Retinal pigment epithelial cell (primary cell): Measurements from ENCODE around the gene CCR5AS.
"Not testable (repeated sequence)": the region's sequence is repeated elsewhere in the genome, so short reads cannot be mapped to it uniquely, and the experiment has no call there.

ENCODE experiments used
- DNase-seq: peaks from one replicate; pipeline ENCODE4 v3.0.0-alpha.2; 2010; ENCODE audit warnings: low read depth
- H3K4me3 ChIP-seq: 2 replicates; pipeline ENCODE4 v1.5.1; 2011; ENCODE audit warnings: mild to moderate bottlenecking, low read length, control low read depth, moderate library complexity
- CTCF ChIP-seq: conservative IDR thresholded peaks from 2 replicates; pipeline ENCODE4 v1.5.1; 2011; ENCODE audit warnings: low read depth, low read length, control low read depth, inconsistent platforms

Gene CCR5AS

GRCh38 chr3:46395766-46396530 lies 10.9 kb downstream of the CCR5AS start:
- H3K4me3 ChIP-seq, result no peak overlapping the region
- no peak for DNase-seq
- TF ChIP-seq CTCF, result no peak

GRCh38 chr3:46395210-46395661 lies 11.6 kb downstream of the CCR5AS start:
- peak; percentile 21 for TF ChIP-seq CTCF
- H3K4me3 ChIP-seq, result no peak overlapping the region
- DNase-seq, result no peak

GRCh38 chr3:46393554-46394434 lies 13.1 kb downstream of the CCR5AS start:
- no peak for DNase-seq
- TF ChIP-seq CTCF, result no peak
- no peak overlapping the region for H3K4me3 ChIP-seq

- no peak for DNase-seq
Measured at GRCh38 chr3:46393011-46393410, 13.9 kb downstream of the CCR5AS start.

GRCh38 chr3:46391526-46391925 lies 15.3 kb downstream of the CCR5AS start:
- DNase-seq, H3K4me3 ChIP-seq: not testable (repeated sequence)

More at GRCh38 chr3:46393011-46393410, 13.9 kb downstream of the CCR5AS start:
- no peak for TF ChIP-seq CTCF
- H3K4me3 ChIP-seq, result no peak overlapping the region

- H3K4me3 ChIP-seq, result no peak overlapping the region
- no peak for TF ChIP-seq CTCF
- DNase-seq, result no peak
Measured at GRCh38 chr3:46389306-46389705, 17.6 kb downstream of the CCR5AS start.

- DNase-seq, H3K4me3 ChIP-seq: not testable (repeated sequence)
Measured at GRCh38 chr3:46388847-46389246, 18.0 kb downstream of the CCR5AS start.

- no peak overlapping the region for H3K4me3 ChIP-seq
- no peak for TF ChIP-seq CTCF
- peak; percentile 10 for DNase-seq
Measured at GRCh38 chr3:46386205-46386604, 20.7 kb downstream of the CCR5AS start.
